ENCODE measurements around the gene EN1. TPM values are rescaled to one million over a fixed set of nuclear protein-coding genes. Genes with fewer than 3 reads are reported as not detected.

The EN1 gene
- total RNA-seq, 1 donor from 2014 or later: not detected

- Histone ChIP-seq H2AFZ (replicated peaks) (no peak overlapping the region), H3K4me1 (peaks cover 14% of the 10 kb centered on the region), H3K36me3 (no peaks in the 10 kb centered on the region), H3K4me2 (peak overlapping the region; percentile 63), H3K4me3 (no peak overlapping the region), H3K79me2 (ENCODE audit: low read depth) (no peaks in the 10 kb centered on the region), H3K27ac (no peak overlapping the region), H3F3A (ENCODE audit: low read depth) (peaks cover 35% of the 10 kb centered on the region), H4K20me1 (ENCODE audit: low read depth) (peaks cover 93% of the 10 kb centered on the region), H3K27me3 (peaks cover 100% of the 10 kb centered on the region), H3K9ac (no peak overlapping the region), H3K9me3 (ENCODE audit: low read depth) (no peaks in the 10 kb centered on the region)
- Mint-ChIP-seq H3K4me1 (peaks cover 63% of the 10 kb centered on the region), H3K27ac (no peak overlapping the region), H3K27me3 (ENCODE audit: insufficient read depth, low read depth) (peaks cover 73% of the 10 kb centered on the region), H3K9me3 (no peaks in the 10 kb centered on the region), H3K4me3 (peak overlapping the region; percentile 94), H3K36me3 (peaks cover 6% of the 10 kb centered on the region)
- peak; percentile 66 for DNase-seq (ENCODE audit: low spot score)
- no peak for TF ChIP-seq EZH2phosphoT487 (IDR thresholded peaks at IDR 0.05)
- peak; percentile 19 for TF ChIP-seq CTCF (IDR thresholded peaks at IDR 0.05)
These were observed 951 bp downstream of the EN1 start for GRCh38 chr2:118846442-118846952.

- Mint-ChIP-seq H3K9me3 (no peaks in the 10 kb centered on the region), H3K4me1 (peaks cover 61% of the 10 kb centered on the region), H3K36me3 (peaks cover 10% of the 10 kb centered on the region), H3K27ac (peak overlapping the region; percentile 86), H3K4me3 (peak overlapping the region; percentile 94), H3K27me3 (ENCODE audit: insufficient read depth, low read depth) (peaks cover 73% of the 10 kb centered on the region)
- H3K79me2 ChIP-seq (ENCODE audit: low read depth): no peaks in the 10 kb centered on the region
- H3K9me3 ChIP-seq (ENCODE audit: low read depth): no peaks in the 10 kb centered on the region
- peaks cover 14% of the 10 kb centered on the region for H3K4me1 ChIP-seq
- H3K27ac ChIP-seq: no peak overlapping the region
- DNase-seq (ENCODE audit: low spot score): peak; percentile 54
- H3F3A ChIP-seq (ENCODE audit: low read depth): peaks cover 35% of the 10 kb centered on the region
- H4K20me1 ChIP-seq (ENCODE audit: low read depth): peaks cover 93% of the 10 kb centered on the region
- H3K4me3 ChIP-seq: no peak overlapping the region
- H3K4me2 ChIP-seq: no peak overlapping the region
- peaks cover 100% of the 10 kb centered on the region for H3K27me3 ChIP-seq
- no peak overlapping the region for H3K9ac ChIP-seq
- H2AFZ ChIP-seq (replicated peaks): no peak overlapping the region
- TF ChIP-seq EZH2phosphoT487 (IDR thresholded peaks at IDR 0.05): peak; percentile 93
- no peak for TF ChIP-seq CTCF (IDR thresholded peaks at IDR 0.05)
- TF ChIP-seq EZH2 (IDR thresholded peaks at IDR 0.05): peak; percentile 97
- H3K36me3 ChIP-seq: no peaks in the 10 kb centered on the region
These were observed 1.7 kb downstream of the EN1 start for GRCh38 chr2:118845522-118846441.

- Histone ChIP-seq H3K27me3 (peaks cover 100% of the 10 kb centered on the region), H3K9me3 (ENCODE audit: low read depth) (no peaks in the 10 kb centered on the region), H3K27ac (no peak overlapping the region), H3F3A (ENCODE audit: low read depth) (peaks cover 35% of the 10 kb centered on the region), H3K4me1 (peaks cover 14% of the 10 kb centered on the region), H4K20me1 (ENCODE audit: low read depth) (peaks cover 93% of the 10 kb centered on the region), H3K4me3 (no peak overlapping the region), H3K9ac (no peak overlapping the region), H3K36me3 (no peaks in the 10 kb centered on the region), H2AFZ (replicated peaks) (no peak overlapping the region), H3K4me2 (no peak overlapping the region), H3K79me2 (ENCODE audit: low read depth) (no peaks in the 10 kb centered on the region)
- peaks cover 72% of the 10 kb centered on the region for H3K27me3 Mint-ChIP-seq (ENCODE audit: insufficient read depth, low read depth)
- peak overlapping the region; percentile 94 for H3K4me3 Mint-ChIP-seq
- peak; percentile 59 for DNase-seq (ENCODE audit: low spot score)
- TF ChIP-seq EZH2 (IDR thresholded peaks at IDR 0.05): peak; percentile 99
- TF ChIP-seq CTCF (IDR thresholded peaks at IDR 0.05): peak; percentile 4
- peak; percentile 98 for TF ChIP-seq EZH2phosphoT487 (IDR thresholded peaks at IDR 0.05)
- no peaks in the 10 kb centered on the region for H3K9me3 Mint-ChIP-seq
- H3K4me1 Mint-ChIP-seq: peaks cover 59% of the 10 kb centered on the region
- H3K36me3 Mint-ChIP-seq: peaks cover 14% of the 10 kb centered on the region
- peak overlapping the region; percentile 91 for H3K27ac Mint-ChIP-seq
These were observed 2.4 kb downstream of the EN1 start for GRCh38 chr2:118845005-118845521.

Data from neural progenitor cell (in vitro differentiated cells).